Measurements from ENCODE around the gene FDPS. TPM values are rescaled to one million over a fixed set of nuclear protein-coding genes. Genes with fewer than 3 reads are reported as not detected.

FDPS gene
- total and polyA plus RNA-seq, 9 donors: 102 to 125 (median 118) TPM

DNA sequence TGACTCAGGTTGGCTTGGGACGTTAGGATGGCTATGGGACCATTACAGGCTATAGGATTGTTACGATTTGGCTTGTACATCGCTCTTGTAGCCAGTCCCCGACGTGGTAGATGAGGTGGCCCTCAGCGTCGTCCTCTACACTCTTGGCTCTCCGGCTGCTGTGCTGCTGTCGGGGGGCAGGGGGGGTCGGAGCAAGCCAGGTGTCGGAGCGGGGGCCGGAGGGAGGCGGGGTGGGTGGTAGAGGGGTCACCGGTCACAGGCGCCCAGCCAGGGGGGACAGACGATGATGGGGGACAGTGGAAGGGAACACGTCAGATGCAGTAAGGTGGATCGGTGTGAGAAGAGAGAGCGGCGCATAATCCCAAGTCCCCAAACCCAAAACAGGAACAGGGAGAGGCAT lies 40.0 kb upstream of the FDPS start:
- Histone ChIP-seq H3K27ac (ENCODE audit: low read length) (no peak overlapping the region), H3K4me3 (ENCODE audit: low read length) (no peak overlapping the region), H3K36me3 (ENCODE audit: control insufficient read depth, insufficient read depth, low read length) (peaks cover 74% of the 10 kb centered on the region), H3K27me3 (ENCODE audit: control insufficient read depth, insufficient read depth, low read length) (no peaks in the 10 kb centered on the region), H3K4me1 (ENCODE audit: control insufficient read depth, insufficient read depth, low read length) (peaks cover 16% of the 10 kb centered on the region), H3K9me3 (replicated peaks; ENCODE audit: control insufficient read depth, low read depth, low read length) (no peaks in the 10 kb centered on the region)
- no peak for DNase-seq
- 94% methylated on average over 8 of the region's 21 CpGs for WGBS (ENCODE audit: insufficient coverage)

DNA sequence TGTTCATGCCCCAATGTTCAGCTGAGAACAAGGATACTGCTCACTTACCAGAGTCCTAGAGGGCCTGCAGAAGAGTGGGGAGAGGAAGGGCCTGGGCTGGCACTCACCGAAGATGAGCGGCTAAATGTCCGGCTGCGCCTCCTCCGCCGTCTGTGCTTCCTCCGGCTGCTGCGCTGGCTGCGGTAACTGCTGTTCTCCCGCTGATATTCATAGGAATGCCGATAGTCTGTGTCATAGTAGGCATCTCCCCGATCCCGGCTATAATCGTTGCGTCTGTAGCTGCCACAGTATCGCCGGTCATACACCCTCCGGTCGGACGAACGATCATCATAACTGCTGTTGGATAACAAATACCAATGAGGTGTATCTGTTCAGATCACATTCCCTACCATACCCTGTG lies 39.3 kb upstream of the FDPS start:
- Histone ChIP-seq H3K9me3 (replicated peaks; ENCODE audit: control insufficient read depth, low read depth, low read length) (no peaks in the 10 kb centered on the region), H3K4me1 (ENCODE audit: control insufficient read depth, insufficient read depth, low read length) (peaks cover 20% of the 10 kb centered on the region), H3K27ac (ENCODE audit: low read length) (no peak overlapping the region), H3K4me3 (ENCODE audit: low read length) (no peak overlapping the region), H3K36me3 (ENCODE audit: control insufficient read depth, insufficient read depth, low read length) (peaks cover 67% of the 10 kb centered on the region), H3K27me3 (ENCODE audit: control insufficient read depth, insufficient read depth, low read length) (no peaks in the 10 kb centered on the region)
- DNase-seq: no peak
- 95% methylated on average over 21 of the region's 21 CpGs for WGBS (ENCODE audit: insufficient coverage)

DNA sequence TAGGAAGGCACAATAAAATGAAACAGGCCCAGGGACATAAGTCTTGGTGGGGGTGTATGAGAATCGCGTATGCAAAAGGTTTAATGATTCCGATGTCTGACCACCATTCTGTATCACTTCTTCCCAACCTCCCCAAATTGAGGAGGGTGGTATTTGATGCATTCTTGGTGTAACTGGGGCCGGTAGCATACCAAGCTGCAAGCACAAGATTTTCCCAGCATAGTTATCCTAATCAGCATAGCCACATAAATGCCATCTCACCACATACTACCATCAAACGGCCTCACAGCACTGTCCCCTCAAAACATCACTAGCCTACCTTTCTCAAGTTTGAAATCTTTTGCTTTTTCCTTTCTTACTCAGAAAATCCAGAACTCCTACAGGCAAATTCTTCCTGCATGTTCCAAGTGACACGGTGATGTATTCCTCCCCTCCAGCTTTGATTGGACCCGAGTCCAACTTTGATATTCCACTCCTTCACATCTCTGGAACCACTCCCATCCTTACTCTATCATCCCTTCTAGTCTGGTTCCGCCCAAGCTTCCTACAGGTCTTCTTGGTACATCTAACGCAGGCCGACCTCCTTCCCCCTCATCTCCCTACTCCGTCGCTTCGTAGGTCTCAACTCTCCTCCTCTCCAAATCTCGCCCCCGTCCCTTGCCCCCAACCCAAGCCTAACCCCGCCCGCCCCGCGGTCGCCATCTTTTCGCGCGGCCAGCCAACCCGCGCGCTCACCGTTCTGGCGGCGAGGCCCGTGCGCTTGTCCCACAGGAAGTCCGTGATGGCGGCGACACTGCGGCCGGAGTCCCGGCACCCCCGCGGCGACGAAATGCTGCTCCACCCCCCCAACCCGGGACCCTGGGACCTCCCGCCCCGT lies 36.0 kb upstream of the FDPS start:
- peaks cover 24% of the 10 kb centered on the region for H3K4me1 ChIP-seq (ENCODE audit: control insufficient read depth, insufficient read depth, low read length)
- under 1% methylated on average over 41 of the region's 44 CpGs for WGBS (ENCODE audit: insufficient coverage)

DNA sequence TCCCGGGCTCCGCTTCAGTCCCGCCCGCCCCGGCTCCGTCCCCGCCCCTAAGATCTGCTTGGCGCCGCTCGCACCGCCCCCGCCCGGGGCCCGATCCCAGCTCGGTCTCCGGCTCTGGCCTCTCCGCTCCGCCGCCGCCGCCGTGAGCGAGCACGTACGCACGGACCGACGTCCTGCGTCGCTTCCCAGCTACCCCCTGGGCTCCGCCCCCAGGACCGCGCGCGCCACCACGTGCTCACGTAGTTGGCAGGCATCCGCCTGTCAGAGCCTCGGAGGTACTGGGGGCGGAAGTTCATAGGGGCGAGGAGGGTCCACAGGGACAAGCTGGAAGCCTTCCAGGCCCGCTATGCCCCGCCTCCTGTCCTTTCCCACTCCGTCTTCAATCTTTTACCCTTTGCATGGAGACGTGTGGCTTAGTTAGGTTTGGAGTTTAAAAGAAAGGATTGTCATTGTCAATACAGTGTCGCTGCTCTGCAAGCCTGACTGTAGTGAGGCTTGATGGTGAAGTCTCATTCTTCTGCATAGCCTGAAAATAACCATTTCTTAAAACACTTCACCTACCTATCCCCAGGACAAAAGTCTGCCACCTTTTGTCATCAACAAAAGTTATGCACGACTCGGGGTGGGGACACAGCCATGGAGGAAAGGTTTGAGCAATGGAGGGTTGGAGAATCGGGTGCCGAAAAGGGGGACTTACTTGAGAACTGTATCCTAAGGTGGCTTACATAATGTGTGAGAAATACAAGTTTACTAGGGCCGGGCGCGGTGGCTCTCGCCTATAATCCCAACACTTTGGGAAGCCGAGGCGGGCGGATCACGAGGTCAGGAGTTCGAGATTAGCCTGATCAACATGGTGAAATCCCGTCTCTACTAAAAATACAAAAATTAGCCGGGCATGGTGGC lies 35.1 kb upstream of the FDPS start, which contains the start of gene CLK2:
Gene CLK2 (minus strand): TSS at position 162 of the 903 bp plus-strand sequence. CDS start 2,527 bp downstream, outside the sequence.
- Histone ChIP-seq H3K9me3 (replicated peaks; ENCODE audit: control insufficient read depth, low read depth, low read length) (no peaks in the 10 kb centered on the region), H3K27ac (ENCODE audit: low read length) (peak within 1 kb of the TSS; percentile 96), H3K4me1 (ENCODE audit: control insufficient read depth, insufficient read depth, low read length) (peaks cover 33% of the 10 kb centered on the region), H3K27me3 (ENCODE audit: control insufficient read depth, insufficient read depth, low read length) (peaks cover 3% of the 10 kb centered on the region), H3K36me3 (ENCODE audit: control insufficient read depth, insufficient read depth, low read length) (peaks cover 28% of the 10 kb centered on the region), H3K4me3 (ENCODE audit: low read length) (peak within 1 kb of the TSS; percentile 86)
- DNase-seq: peak; percentile 98
- WGBS (ENCODE audit: insufficient coverage): 3% methylated on average over 37 of the region's 61 CpGs

More for the DNA sequence above, 36.0 kb upstream of the FDPS start:
- peak overlapping the region; percentile 86 for H3K4me3 ChIP-seq (ENCODE audit: low read length)
- H3K27me3 ChIP-seq (ENCODE audit: control insufficient read depth, insufficient read depth, low read length): peaks cover under 1% of the 10 kb centered on the region
- peak; percentile 77 for DNase-seq
- H3K27ac ChIP-seq (ENCODE audit: low read length): peak overlapping the region; percentile 96
- H3K36me3 ChIP-seq (ENCODE audit: control insufficient read depth, insufficient read depth, low read length): peaks cover 37% of the 10 kb centered on the region
- no peaks in the 10 kb centered on the region for H3K9me3 ChIP-seq (replicated peaks; ENCODE audit: control insufficient read depth, low read depth, low read length)

DNA sequence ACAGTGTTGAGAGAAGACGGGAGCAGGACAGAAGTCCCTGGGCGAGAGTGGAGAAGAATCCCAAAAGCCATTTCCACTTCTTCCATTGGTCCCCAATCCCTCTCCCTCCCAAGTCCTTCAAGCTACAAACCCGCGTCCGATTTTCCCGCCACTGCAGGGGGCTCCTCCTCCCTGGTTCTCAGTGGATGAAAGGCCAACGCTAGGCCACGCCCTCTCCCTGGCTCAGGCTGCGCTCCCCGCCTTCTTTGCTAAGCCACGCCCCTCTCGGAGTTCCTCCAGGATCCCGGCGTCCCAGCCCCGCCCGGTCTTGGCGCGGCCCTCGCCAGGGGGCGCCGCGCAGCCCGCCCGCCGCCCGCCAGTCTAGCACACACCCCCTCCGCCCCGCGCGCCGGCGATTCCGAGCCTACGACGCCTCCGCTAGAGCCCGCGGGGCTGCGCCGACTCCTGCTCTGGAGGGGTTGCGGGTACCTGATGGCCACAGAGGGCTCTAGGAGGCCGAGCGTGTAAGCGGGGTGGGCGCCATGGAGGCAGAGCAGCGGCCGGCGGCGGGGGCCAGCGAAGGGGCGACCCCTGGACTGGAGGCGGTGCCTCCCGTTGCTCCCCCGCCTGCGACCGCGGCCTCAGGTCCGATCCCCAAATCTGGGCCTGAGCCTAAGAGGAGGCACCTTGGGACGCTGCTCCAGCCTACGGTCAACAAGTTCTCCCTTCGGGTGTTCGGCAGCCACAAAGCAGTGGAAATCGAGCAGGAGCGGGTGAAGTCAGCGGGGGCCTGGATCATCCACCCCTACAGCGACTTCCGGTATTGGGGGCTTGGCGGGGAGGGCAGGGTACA lies 31.4 kb upstream of the FDPS start, which contains the start of gene HCN3:
Gene HCN3 (plus strand): TSS at position 394 of the 832 bp plus-strand sequence. CDS start 128 bp downstream, at position 522.
- 1% methylated on average over 64 of the region's 68 CpGs for whole genome bisulfite sequencing (ENCODE audit: insufficient coverage)

GRCh38 chr1:155277902-155278688 lies 30.6 kb upstream of the FDPS start:
- Histone ChIP-seq H3K27ac (ENCODE audit: low read length) (no peak overlapping the region), H3K27me3 (ENCODE audit: control insufficient read depth, insufficient read depth, low read length) (peaks cover 3% of the 10 kb centered on the region), H3K36me3 (ENCODE audit: control insufficient read depth, insufficient read depth, low read length) (peaks cover 4% of the 10 kb centered on the region), H3K4me1 (ENCODE audit: control insufficient read depth, insufficient read depth, low read length) (peaks cover 22% of the 10 kb centered on the region), H3K9me3 (replicated peaks; ENCODE audit: control insufficient read depth, low read depth, low read length) (no peaks in the 10 kb centered on the region), H3K4me3 (ENCODE audit: low read length) (peak overlapping the region; percentile 55)
- peak; percentile 72 for DNase-seq
- 0% methylated on average over 23 of the region's 29 CpGs for WGBS (ENCODE audit: insufficient coverage)

More for the DNA sequence above, 31.4 kb upstream of the FDPS start, which contains the start of gene HCN3:
- no peaks in the 10 kb centered on the region for H3K9me3 ChIP-seq (replicated peaks; ENCODE audit: control insufficient read depth, low read depth, low read length)
- H3K27ac ChIP-seq (ENCODE audit: low read length): no peak within 1 kb of the TSS
- H3K4me3 ChIP-seq (ENCODE audit: low read length): peak within 1 kb of the TSS; percentile 55
- peaks cover 27% of the 10 kb centered on the region for H3K4me1 ChIP-seq (ENCODE audit: control insufficient read depth, insufficient read depth, low read length)
- DNase-seq: peak; percentile 98
- H3K36me3 ChIP-seq (ENCODE audit: control insufficient read depth, insufficient read depth, low read length): peaks cover 2% of the 10 kb centered on the region
- H3K27me3 ChIP-seq (ENCODE audit: control insufficient read depth, insufficient read depth, low read length): peaks cover 3% of the 10 kb centered on the region

GRCh38 chr1:155278689-155279160 lies 29.9 kb upstream of the FDPS start:
- H3K9me3 ChIP-seq (replicated peaks; ENCODE audit: control insufficient read depth, low read depth, low read length): no peaks in the 10 kb centered on the region
- peaks cover 3% of the 10 kb centered on the region for H3K27me3 ChIP-seq (ENCODE audit: control insufficient read depth, insufficient read depth, low read length)
- no peak overlapping the region for H3K4me3 ChIP-seq (ENCODE audit: low read length)
- no peak overlapping the region for H3K27ac ChIP-seq (ENCODE audit: low read length)
- peaks cover 4% of the 10 kb centered on the region for H3K36me3 ChIP-seq (ENCODE audit: control insufficient read depth, insufficient read depth, low read length)
- 45% methylated on average over 7 of the region's 10 CpGs for WGBS (ENCODE audit: insufficient coverage)
- H3K4me1 ChIP-seq (ENCODE audit: control insufficient read depth, insufficient read depth, low read length): peaks cover 20% of the 10 kb centered on the region
- no peak for DNase-seq

DNA sequence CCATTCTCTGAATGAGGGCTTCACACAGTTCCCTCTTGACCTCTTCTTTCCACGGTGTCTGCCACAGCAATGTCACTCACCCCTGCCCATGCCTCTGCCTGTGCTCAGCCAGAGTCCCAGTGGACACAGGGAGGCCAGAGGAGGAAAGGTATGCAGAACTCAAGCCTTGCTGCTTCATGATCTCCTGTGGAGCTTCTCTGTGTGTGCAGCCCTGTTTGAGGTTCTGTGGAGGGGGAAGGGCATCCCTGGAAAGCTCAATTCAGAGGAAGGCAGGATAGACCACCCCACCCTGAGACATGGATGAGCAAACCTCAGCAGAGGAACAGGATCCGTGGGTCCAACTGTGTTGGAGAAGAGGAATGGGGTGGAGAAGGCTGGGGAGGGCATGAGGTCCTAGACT lies 29.4 kb upstream of the FDPS start:
- H3K27ac ChIP-seq (ENCODE audit: low read length): no peak overlapping the region
- no peaks in the 10 kb centered on the region for H3K9me3 ChIP-seq (replicated peaks; ENCODE audit: control insufficient read depth, low read depth, low read length)
- peaks cover 3% of the 10 kb centered on the region for H3K27me3 ChIP-seq (ENCODE audit: control insufficient read depth, insufficient read depth, low read length)
- H3K4me1 ChIP-seq (ENCODE audit: control insufficient read depth, insufficient read depth, low read length): peaks cover 17% of the 10 kb centered on the region
- 82% methylated on average over 2 of the region's 2 CpGs for WGBS (ENCODE audit: insufficient coverage)
- H3K36me3 ChIP-seq (ENCODE audit: control insufficient read depth, insufficient read depth, low read length): peaks cover 7% of the 10 kb centered on the region
- no peak for DNase-seq
- H3K4me3 ChIP-seq (ENCODE audit: low read length): no peak overlapping the region

All from muscle of leg (tissue), 11 donors.